GM21737 (cell line): ENCODE results near the gene MMP25.
"Not testable (repeated sequence)": the region's sequence is repeated elsewhere in the genome, so short reads cannot be mapped to it uniquely, and the experiment has no call there.

Experiments used
- ATAC-seq: cut with Tn5 transposase; IDR thresholded peaks from one replicate; pipeline ENCODE4 v1.9.1; 2021; ENCODE audit warnings: mild to moderate bottlenecking, moderate library complexity; ENCODE audit not compliant: unreplicated experiment

The MMP25 gene

GRCh38 chr16:3029491-3030221 is 16.7 kb upstream of the MMP25 start:
- no peak for ATAC-seq

- ATAC-seq = no peak
Measured at GRCh38 chr16:3030222-3031212, 15.8 kb upstream of the MMP25 start.

GRCh38 chr16:3032624-3033023 is 13.7 kb upstream of the MMP25 start:
- ATAC-seq = no peak

GRCh38 chr16:3035289-3035971 is 10.9 kb upstream of the MMP25 start:
- ATAC-seq = no peak

- ATAC-seq = no peak
Measured at GRCh38 chr16:3035972-3036725, 10.2 kb upstream of the MMP25 start.

GRCh38 chr16:3036726-3037315 is 9.5 kb upstream of the MMP25 start, which contains the start of gene BICDL2:
Gene BICDL2, minus strand, starts transcription at chr16:3036944. Its CDS starts 1,448 bp downstream, at chr16:3035496.
- no peak for ATAC-seq

GRCh38 chr16:3038256-3038655 is 8.1 kb upstream of the MMP25 start:
- no peak for ATAC-seq

GRCh38 chr16:3038896-3039295 is 7.5 kb upstream of the MMP25 start:
- no peak for ATAC-seq

- ATAC-seq = no peak
Measured at GRCh38 chr16:3042376-3042775, 4.0 kb upstream of the MMP25 start.

GRCh38 chr16:3044708-3045107 is 1.7 kb upstream of the MMP25 start:
- no peak for ATAC-seq

DNA sequence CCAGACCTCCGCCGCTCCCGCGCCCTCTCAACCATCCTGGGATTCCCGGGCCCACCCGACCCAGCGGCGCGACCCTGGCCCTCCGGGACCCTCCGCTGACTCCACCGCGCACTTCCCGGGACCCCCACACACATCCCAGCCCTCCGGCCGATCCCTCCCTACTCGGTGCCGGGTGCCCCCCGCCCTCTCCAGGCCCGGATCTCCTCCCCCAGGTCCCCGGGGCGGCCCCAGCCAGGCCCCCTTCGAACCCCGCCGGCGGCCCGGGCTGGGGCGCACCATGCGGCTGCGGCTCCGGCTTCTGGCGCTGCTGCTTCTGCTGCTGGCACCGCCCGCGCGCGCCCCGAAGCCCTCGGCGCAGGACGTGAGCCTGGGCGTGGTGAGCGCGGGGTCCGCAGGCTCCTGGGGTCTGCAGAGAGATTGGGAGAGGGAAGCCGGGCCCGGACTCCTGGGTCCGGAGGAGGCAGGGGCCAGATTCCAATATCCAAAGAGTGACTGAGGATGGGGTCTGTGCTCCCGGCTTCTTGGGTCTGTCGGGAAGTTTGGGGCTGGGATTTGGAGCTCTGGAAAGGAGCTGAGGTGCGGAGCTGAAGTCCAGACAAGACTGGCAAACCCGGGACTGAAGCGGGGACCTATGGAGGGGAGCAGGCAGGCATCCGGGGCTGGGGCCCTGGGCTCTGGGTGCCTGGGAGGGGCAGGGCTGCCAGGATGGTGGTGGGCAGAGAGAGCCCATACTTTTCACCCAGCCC is 453 bp downstream of the MMP25 start:
- no peak for ATAC-seq

DNA sequence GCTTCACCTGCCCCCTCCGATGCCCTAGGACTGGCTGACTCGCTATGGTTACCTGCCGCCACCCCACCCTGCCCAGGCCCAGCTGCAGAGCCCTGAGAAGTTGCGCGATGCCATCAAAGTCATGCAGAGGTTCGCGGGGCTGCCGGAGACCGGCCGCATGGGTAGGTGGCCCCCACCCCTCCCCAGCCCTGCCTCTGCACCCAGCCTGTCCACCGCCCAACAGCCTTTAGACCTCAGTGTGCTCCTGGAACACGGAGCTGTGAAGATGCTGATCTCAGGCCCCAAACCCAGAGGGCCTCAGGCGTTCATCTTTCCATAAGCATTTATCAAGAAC is 993 bp downstream of the MMP25 start:
- ATAC-seq = no peak

DNA sequence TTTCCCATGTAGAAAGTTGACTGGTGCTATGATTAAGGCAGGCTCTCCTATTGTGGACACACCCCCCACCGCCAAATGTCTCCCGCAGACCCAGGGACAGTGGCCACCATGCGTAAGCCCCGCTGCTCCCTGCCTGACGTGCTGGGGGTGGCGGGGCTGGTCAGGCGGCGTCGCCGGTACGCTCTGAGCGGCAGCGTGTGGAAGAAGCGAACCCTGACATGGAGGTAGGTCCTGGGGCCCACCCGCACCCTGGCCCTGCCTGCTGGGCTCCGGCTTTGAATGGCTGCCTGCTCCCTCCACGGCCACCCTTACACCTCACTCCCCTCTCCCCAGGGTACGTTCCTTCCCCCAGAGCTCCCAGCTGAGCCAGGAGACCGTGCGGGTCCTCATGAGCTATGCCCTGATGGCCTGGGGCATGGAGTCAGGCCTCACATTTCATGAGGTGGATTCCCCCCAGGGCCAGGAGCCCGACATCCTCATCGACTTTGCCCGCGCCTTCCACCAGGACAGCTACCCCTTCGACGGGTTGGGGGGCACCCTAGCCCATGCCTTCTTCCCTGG is 3.6 kb downstream of the MMP25 start:
- no peak for ATAC-seq

DNA sequence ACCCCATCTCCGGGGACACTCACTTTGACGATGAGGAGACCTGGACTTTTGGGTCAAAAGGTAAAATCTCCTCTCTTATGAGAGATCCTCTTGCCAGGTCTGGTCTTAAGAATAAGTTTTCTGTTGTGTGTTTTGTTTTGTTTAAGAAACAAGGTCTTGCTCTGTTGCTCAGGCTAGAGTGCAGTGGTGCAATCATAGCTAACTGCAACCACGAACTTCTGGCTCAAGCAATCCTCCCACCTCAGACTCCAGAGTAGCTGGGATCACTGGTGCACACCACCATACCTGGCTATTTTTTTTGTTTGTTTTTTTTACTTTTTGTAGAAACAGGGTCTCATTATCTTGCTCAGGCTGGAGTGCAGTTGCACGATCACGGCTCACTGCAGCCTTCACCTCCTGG is 4.1 kb downstream of the MMP25 start:
- no peak for ATAC-seq

GRCh38 chr16:3051009-3051408 is 4.6 kb downstream of the MMP25 start:
- no peak for ATAC-seq

GRCh38 chr16:3051494-3051893 is 5.1 kb downstream of the MMP25 start:
- ATAC-seq = no peak

GRCh38 chr16:3052571-3053329 is 6.4 kb downstream of the MMP25 start:
- not testable (repeated sequence) for ATAC-seq

- not testable (repeated sequence) for ATAC-seq
Measured at GRCh38 chr16:3053330-3053710, 7.0 kb downstream of the MMP25 start.
